HCT116 (cell line): ENCODE measurements around the gene DPP4.

Experiments used
- CEBPB ChIP-seq: IDR thresholded peaks from 2 replicates; pipeline ENCODE4 v1.6.1; 2012; ENCODE audit warnings: low read depth
- EZH2 ChIP-seq: fragments of 200-600 bp; sonication (generic); IDR thresholded peaks from 2 replicates; pipeline ENCODE4 v1.6.1; 2017; ENCODE audit warnings: antibody characterized with exemption, mixed run types
- POLR2A ChIP-seq: IDR thresholded peaks from 2 replicates; pipeline ENCODE4 v1.7.0; 2011; ENCODE audit warnings: borderline replicate concordance; ENCODE audit not compliant: insufficient read depth, insufficient read length; ENCODE audit errors: extremely low read depth
- RAD21 ChIP-seq: IDR thresholded peaks from 2 replicates; pipeline ENCODE4 v1.6.1; 2012; ENCODE audit warnings: low read depth, mild to moderate bottlenecking
- REST ChIP-seq: IDR thresholded peaks from 2 replicates; pipeline ENCODE4 v1.6.1; 2012; ENCODE audit warnings: low read depth

GRCh38 chr2:162082681-162083080 is 8.7 kb upstream of the DPP4 start:
- TF ChIP-seq EZH2, result no peak
- no peak for TF ChIP-seq RAD21
- no peak for TF ChIP-seq REST
- no peak for TF ChIP-seq POLR2A
- TF ChIP-seq CEBPB, result no peak
